ENCODE results near the gene DNAH17.

DNA sequence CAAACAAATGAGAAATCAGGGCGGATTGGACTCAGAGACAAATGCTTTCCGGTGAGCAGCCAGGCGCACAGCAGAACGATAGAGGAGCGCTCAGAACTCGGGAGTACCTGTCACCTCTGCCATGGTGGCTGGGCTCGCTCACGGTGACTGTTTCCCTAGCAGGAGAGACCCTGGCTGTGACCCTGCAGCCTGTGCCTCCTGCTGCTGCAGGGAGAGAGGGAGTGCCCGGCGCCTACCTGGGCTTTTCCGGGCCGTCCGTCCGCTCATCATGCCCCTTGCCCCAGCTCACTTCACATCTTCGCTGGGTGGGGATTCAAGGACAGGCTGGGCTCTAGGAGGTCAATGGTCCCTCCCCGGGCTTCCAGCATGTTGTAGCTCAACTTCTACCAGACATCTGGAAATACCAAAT, 14.1 kb upstream of the DNAH17 start:
- TF ChIP-seq ZNF211 (tag by site-specific recombination; IDR thresholded peaks at IDR 0.05; ENCODE audit: low read depth), result no peak
- TF ChIP-seq, protein P1, sequence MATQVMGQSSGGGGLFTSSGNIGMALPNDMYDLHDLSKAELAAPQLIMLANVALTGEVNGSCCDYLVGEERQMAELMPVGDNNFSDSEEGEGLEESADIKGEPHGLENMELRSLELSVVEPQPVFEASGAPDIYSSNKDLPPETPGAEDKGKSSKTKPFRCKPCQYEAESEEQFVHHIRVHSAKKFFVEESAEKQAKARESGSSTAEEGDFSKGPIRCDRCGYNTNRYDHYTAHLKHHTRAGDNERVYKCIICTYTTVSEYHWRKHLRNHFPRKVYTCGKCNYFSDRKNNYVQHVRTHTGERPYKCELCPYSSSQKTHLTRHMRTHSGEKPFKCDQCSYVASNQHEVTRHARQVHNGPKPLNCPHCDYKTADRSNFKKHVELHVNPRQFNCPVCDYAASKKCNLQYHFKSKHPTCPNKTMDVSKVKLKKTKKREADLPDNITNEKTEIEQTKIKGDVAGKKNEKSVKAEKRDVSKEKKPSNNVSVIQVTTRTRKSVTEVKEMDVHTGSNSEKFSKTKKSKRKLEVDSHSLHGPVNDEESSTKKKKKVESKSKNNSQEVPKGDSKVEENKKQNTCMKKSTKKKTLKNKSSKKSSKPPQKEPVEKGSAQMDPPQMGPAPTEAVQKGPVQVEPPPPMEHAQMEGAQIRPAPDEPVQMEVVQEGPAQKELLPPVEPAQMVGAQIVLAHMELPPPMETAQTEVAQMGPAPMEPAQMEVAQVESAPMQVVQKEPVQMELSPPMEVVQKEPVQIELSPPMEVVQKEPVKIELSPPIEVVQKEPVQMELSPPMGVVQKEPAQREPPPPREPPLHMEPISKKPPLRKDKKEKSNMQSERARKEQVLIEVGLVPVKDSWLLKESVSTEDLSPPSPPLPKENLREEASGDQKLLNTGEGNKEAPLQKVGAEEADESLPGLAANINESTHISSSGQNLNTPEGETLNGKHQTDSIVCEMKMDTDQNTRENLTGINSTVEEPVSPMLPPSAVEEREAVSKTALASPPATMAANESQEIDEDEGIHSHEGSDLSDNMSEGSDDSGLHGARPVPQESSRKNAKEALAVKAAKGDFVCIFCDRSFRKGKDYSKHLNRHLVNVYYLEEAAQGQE (tag by site-specific recombination; IDR thresholded peaks at IDR 0.05), result no peak
- TF ChIP-seq, protein P2, sequence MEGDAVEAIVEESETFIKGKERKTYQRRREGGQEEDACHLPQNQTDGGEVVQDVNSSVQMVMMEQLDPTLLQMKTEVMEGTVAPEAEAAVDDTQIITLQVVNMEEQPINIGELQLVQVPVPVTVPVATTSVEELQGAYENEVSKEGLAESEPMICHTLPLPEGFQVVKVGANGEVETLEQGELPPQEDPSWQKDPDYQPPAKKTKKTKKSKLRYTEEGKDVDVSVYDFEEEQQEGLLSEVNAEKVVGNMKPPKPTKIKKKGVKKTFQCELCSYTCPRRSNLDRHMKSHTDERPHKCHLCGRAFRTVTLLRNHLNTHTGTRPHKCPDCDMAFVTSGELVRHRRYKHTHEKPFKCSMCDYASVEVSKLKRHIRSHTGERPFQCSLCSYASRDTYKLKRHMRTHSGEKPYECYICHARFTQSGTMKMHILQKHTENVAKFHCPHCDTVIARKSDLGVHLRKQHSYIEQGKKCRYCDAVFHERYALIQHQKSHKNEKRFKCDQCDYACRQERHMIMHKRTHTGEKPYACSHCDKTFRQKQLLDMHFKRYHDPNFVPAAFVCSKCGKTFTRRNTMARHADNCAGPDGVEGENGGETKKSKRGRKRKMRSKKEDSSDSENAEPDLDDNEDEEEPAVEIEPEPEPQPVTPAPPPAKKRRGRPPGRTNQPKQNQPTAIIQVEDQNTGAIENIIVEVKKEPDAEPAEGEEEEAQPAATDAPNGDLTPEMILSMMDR (tag by site-specific recombination; IDR thresholded peaks at IDR 0.05), result no peak
- no peak for TF ChIP-seq ZBTB1 (tag by site-specific recombination; IDR thresholded peaks at IDR 0.05)
- TF ChIP-seq ZNF792 (tag by site-specific recombination; IDR thresholded peaks at IDR 0.05), result no peak
- TF ChIP-seq, protein P3, sequence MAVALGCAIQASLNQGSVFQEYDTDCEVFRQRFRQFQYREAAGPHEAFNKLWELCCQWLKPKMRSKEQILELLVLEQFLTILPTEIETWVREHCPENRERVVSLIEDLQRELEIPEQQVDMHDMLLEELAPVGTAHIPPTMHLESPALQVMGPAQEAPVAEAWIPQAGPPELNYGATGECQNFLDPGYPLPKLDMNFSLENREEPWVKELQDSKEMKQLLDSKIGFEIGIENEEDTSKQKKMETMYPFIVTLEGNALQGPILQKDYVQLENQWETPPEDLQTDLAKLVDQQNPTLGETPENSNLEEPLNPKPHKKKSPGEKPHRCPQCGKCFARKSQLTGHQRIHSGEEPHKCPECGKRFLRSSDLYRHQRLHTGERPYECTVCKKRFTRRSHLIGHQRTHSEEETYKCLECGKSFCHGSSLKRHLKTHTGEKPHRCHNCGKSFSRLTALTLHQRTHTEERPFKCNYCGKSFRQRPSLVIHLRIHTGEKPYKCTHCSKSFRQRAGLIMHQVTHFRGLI (tag by site-specific recombination; IDR thresholded peaks at IDR 0.05), result no peak
- no peak for TF ChIP-seq ZNF274 (IDR thresholded peaks at IDR 0.05; ENCODE audit: low read length)
- TF ChIP-seq ZNF274 (tag by site-specific recombination; IDR thresholded peaks at IDR 0.05; ENCODE audit: borderline replicate concordance), result no peak
- TF ChIP-seq ZSCAN16 (tag by site-specific recombination; IDR thresholded peaks at IDR 0.05), result no peak
- TF ChIP-seq ZNF561 (tag by site-specific recombination; IDR thresholded peaks at IDR 0.05; ENCODE audit: borderline replicate concordance), result no peak
- TF ChIP-seq, protein P4, sequence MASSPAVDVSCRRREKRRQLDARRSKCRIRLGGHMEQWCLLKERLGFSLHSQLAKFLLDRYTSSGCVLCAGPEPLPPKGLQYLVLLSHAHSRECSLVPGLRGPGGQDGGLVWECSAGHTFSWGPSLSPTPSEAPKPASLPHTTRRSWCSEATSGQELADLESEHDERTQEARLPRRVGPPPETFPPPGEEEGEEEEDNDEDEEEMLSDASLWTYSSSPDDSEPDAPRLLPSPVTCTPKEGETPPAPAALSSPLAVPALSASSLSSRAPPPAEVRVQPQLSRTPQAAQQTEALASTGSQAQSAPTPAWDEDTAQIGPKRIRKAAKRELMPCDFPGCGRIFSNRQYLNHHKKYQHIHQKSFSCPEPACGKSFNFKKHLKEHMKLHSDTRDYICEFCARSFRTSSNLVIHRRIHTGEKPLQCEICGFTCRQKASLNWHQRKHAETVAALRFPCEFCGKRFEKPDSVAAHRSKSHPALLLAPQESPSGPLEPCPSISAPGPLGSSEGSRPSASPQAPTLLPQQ (tag by site-specific recombination; IDR thresholded peaks at IDR 0.05), result no peak
- TF ChIP-seq, protein P5, sequence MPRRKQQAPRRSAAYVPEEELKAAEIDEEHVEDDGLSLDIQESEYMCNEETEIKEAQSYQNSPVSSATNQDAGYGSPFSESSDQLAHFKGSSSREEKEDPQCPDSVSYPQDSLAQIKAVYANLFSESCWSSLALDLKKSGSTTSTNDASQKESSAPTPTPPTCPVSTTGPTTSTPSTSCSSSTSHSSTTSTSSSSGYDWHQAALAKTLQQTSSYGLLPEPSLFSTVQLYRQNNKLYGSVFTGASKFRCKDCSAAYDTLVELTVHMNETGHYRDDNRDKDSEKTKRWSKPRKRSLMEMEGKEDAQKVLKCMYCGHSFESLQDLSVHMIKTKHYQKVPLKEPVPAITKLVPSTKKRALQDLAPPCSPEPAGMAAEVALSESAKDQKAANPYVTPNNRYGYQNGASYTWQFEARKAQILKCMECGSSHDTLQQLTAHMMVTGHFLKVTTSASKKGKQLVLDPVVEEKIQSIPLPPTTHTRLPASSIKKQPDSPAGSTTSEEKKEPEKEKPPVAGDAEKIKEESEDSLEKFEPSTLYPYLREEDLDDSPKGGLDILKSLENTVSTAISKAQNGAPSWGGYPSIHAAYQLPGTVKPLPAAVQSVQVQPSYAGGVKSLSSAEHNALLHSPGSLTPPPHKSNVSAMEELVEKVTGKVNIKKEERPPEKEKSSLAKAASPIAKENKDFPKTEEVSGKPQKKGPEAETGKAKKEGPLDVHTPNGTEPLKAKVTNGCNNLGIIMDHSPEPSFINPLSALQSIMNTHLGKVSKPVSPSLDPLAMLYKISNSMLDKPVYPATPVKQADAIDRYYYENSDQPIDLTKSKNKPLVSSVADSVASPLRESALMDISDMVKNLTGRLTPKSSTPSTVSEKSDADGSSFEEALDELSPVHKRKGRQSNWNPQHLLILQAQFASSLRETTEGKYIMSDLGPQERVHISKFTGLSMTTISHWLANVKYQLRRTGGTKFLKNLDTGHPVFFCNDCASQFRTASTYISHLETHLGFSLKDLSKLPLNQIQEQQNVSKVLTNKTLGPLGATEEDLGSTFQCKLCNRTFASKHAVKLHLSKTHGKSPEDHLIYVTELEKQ (tag by site-specific recombination; IDR thresholded peaks at IDR 0.05; ENCODE audit: borderline replicate concordance), result no peak

All from HEK293 (cell line).